SH-SY5Y (cell line): ENCODE data around the gene MZB1.

Experiments used
- GATA2 ChIP-seq: IDR thresholded peaks from 2 replicates; pipeline ENCODE4 v1.6.1; 2011; ENCODE audit warnings: mild to moderate bottlenecking, low read depth, low read length
- GATA3 ChIP-seq: IDR thresholded peaks from 2 replicates; pipeline ENCODE4 v1.6.1; 2011; ENCODE audit warnings: low read depth, mild to moderate bottlenecking, low read length, moderate library complexity

MZB1 gene

DNA sequence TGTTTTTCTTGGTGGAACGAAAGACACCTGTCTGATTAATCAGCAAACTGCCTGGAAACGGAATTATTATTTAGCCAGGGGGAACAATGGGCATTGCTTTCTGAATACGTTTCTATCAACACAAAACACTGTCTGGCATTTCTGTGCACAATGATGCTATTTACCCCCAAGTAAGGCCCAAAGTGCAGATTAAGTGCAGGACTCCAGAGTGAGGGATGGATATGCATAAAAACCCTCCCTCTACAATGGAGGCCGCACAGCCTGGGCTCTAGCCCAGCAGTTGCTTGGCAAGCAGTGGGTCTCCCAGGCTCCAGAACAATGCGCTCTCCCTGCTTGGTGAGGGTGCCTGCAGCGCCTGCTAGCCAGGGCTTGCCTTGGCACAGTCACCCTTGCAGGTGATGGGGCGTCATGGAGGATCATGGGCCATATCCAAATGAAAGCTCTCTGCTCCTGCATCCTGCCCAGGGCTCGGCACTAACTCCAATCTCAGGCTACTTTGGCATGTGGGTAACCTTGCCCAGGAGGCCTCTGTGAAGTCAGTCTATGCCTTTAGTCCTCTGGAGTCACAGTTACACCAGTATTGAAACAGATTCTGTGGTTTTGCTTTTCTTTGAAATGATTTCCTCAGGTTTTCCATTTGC lies 25.6 kb upstream of the MZB1 start:
- TF ChIP-seq GATA2 = no peak
- no peak for TF ChIP-seq GATA3

DNA sequence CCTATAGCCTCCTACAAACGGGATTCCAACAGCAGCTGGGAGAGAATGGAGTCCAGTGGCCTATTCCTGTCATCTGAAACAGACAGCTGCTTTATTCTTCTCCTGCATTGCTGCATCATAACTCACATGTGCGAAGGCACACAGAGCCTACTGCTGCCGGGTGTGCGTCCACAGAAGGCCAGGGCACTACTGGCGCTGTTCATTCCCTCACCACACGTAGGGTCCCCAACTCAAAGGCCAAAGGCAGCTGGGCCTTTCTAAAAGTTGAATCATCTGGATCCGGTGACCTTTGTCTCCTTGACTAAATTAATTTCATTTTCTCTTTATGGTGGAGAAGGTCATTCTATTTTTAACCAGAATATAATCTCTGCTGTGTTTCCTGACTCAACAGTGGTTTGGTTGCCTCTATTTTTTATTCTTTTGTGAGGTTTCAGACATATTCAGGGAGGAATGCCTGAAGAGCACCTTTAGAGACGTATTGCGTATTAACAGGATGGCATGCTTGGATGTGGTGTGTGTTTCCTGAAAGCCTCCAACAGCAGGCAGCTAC lies 24.9 kb upstream of the MZB1 start:
- TF ChIP-seq GATA2 (no peak), GATA3 (no peak)

DNA sequence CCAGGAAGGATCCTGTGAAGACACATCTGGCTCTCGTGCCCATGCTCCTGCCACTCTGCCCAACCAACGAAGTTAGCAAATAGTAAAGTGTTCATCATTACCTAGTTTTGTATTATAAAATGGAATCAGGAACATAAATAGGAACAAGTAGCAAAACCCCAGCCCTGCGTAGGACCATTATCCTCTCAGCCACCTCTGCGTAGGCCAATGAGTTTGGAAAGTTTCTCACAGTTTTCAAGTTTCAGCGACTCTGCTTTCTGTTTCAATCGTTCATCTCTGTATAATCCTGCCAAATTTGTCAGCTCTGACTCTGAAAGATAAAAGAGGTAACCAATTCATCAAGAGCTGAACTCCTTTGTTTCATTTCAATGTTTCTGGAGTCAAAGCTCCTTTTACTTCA lies 24.2 kb upstream of the MZB1 start:
- TF ChIP-seq GATA2 (no peak), GATA3 (no peak)

DNA sequence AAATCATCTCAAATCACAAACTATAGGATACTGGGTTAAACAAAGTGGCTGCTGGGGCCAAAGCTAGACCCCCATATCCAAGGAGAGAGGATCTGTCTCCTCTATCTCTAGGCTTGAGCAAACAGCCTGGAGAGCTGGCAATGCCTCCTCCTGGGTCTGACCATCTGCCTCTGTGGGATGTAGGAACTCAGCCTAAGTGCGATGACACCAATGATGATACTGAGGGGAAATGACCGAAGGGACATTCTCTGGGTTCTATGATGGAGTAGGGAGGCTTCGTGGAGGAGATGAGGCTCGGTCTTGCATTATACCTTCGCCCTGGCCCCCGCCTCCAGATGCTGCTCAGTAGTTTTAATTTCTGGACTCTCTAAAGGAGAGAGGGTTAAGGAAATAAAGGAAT lies 23.4 kb upstream of the MZB1 start:
- no peak for TF ChIP-seq GATA3
- no peak for TF ChIP-seq GATA2

DNA sequence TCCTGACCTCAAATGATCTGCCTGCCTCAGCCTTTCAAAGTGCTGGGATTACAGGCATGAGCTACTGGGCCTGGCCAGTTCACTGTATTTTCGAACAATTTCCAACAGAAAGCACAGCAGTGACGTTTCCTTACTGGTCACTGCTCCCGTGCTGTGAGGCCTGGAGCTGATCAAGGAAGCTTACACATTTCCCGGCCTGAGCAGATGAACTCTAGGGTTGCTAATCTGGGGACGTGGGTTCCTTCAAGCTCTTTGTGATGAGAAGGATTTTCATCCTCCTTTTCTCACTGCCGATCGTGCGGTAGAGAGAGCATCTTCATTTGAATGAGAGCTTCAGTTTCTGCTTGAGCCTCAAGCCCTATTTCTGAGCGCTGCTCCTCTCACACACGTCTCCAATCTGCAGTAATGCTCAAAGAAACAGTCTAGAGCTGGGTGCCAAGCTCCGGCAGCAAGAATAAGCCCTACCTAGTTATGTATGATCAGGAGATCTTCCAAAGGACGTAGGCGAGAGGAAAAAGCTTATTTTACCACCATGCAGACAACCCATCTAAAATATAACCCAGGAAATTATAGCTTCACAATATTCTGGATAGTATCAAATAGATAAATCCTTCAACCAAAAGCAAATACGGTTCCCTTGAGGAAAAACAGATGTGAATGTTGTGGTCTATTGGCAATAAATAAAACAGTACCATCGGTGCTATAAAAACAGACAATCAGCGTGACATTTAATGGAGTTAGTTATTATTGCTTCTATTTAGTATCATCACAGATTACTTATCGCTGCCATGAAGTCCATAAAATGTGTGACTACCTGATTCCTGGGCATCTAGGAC lies 21.5 kb upstream of the MZB1 start:
- TF ChIP-seq GATA3 = no peak

DNA sequence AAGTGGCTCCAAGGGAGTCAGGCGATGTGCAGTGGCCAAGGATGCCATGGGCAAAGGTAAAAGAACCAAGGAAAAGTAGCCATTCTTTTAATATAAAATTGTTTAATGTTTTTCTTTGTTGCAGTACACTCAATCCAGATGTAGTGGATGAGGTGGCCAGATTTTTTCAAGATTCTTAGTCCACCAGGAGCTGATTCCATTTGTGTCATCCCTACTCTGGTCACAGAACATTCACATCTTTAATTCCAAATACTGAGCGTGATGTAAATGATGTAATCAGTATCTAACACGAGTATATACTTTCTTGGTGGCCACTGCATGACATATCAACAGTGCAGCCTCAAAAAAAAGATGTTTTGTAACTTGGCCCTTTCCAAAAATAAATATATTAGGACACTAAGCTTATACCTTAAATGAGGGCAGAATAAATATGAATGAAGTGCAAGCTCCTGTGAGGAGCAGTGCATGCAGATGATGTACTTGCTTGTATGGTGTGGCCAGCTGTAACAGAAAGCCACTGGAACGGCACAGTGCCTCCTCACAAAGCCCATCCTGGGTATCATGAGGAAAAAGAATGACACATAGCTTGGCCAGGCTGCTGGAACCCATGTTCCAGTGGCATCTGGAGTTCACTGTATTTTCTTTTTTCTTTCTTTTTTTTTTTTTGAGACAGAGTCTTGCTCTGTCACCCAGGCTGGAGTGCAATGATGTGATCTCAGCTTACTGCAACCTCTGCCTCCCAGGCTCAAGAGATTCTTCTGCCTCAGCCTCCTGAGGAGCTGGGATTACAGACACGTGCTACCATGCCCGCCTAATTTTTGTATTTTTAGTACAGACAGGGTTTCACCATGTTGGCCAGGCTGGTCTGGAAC lies 20.6 kb upstream of the MZB1 start:
- TF ChIP-seq GATA3 = no peak
- TF ChIP-seq GATA2 = no peak; the same call in 1 of the 2 replicates

DNA sequence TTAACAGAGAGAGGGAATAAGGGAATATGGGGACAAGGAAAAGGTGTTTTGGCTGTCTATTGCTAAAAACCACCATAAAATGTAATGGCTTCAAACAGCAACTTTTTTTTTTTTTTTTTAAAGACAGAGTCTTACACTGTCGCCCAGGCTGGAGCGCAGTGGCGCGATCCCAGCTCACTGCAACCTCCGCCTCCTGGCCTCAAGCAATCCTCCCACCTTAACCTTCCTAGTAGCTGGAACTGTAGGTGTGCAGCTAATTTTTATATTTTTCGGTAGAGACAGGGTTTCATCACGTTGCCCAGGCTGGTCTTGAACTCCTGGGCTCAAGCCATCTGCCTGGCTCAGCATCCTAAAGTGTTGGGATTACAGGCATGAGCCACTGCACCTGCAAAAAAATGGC lies 18.5 kb upstream of the MZB1 start:
- no peak for TF ChIP-seq GATA2
- no peak for TF ChIP-seq GATA3

DNA sequence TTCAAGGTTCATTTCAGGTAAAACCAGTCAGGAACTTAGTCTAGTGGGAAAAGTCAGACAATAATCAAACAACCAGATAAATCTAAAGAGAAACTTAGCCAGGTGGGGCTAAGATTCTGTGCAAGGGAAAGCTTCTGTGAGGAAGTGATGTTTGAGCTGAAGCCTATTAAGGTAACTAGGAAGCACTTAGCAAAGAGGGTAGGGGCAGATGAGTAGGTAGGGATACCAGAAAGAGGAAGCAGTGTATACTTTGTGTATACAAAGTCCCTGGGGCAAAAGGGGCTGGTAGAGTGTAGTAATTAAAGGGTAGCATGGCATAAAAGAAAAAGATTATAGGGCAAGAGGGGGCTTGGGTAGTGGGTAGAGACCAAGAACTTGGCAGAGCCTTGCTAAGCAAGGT lies 17.8 kb upstream of the MZB1 start:
- TF ChIP-seq GATA3 = no peak

DNA sequence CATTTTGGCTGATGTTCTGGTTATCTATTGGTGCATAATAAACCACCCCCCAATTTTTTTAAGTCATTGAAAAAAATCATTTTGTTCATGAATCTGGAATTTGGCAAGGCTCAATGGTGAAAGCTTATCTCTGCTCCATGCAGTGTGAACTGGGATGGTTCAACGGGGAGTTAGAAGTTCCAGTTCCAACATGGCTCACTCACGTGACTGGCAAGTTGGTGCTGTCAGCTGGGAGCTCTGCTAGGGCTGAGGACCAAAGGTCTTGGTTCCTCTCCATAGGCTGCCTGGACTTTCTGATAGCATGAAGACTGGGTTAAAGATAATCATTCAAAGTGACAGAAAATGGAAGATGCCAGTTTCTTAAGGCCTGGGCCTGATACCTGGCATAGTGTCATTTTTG lies 17.2 kb upstream of the MZB1 start:
- TF ChIP-seq GATA2 (no peak), GATA3 (no peak)

DNA sequence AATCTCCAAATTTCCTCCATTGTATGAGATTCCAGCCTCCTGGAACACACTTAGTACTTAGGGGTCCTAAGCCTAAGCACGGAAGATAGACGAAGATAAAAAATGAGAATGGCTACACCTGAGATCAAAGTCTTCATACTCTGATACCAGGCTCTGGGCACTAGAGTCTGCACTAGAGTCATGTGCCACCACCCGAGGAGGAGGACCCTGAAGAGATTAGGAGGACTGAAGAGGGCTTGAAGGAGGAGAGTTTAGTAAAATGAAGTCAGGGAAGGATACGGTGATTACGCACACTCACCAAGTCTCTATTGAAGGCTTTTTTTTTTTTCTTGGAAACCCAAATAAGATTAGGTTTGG lies 14.7 kb upstream of the MZB1 start:
- TF ChIP-seq GATA2 (no peak), GATA3 (no peak)

DNA sequence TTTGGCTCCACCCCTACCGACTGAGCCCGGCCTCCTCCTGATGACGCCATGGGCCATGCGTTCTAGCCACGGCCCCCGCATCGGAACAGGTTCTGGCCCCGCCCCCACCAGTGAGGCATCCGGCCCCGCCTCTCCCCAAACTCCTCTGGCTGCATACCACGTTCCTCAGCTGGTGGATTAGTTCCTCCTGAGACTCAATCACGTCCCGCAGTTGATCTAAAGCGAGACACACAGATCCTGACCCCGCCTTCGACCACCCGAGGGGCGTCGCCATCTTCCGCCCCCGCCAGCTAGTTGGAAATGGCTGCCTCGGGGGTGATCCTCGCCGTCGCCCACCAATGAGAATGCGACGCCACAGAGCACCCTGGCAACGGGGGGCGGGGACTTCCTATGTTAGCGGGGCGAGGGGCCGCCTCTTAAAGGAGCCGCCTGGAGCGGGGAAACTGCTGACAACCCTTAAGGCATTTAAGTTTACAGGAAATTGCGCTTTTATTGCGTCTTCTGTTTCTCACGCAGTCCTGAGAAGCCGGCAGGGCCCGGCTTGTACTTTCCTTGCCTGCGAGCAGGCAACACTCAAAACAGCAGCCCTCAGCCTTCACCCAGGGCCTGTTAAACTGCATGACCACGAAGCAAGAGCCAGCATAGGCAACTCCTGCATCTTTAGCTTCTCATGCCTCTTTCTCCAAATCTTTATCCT lies 14.2 kb upstream of the MZB1 start, which contains the start of gene SPATA24:
SPATA24 (minus strand) TSS at position 303 of the 697 bp plus-strand sequence; CDS start at position 274, 29 bp downstream.
- TF ChIP-seq GATA3 = no peak
- TF ChIP-seq GATA2 = no peak

DNA sequence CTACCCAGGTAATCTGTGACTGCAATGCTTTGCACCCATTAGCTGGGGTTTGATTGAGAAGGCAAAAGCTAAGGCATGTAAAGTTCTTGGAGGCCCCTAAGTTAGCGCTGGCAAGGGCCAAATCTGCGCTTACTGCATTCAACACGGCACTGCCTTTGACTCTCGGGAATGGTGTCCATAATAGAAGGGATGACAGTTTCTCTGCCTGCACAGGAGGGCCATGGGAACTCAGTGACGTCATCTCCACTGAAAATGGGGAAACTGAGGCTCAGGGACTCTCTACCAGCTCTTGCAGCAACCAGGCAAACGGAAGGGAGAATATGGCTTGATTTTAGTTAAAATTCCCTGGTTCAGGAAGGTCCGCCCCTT lies 13.7 kb upstream of the MZB1 start:
- TF ChIP-seq GATA3 (no peak), GATA2 (no peak)

DNA sequence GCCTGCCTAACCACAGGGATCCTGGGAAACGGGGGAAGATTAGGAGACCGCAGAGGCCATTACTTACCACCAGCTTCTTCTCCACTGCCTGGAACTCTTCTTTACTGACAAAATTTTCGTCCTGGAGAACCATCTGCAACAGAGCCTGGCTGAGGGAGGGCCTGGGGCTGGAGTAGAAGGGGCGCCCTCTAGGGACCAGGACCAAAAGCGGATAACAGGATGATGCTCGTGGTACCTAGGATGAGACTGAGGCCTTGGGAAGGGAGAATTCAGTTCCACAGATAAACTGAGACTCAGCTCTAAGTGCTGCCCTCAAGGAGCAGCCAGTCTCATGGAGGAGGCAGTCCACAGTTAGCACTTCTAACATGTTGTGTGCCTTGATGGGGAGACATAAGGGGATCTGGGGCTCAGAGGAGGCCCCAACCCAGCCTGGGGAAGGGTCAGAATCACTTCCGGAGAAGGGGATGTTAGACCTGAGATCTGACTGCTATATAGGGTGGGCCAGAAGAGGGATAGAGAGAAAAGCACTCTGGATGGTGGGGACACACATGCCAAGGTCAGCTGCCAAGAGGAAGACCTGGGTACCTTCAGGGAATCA lies 12.9 kb upstream of the MZB1 start:
- TF ChIP-seq GATA2 (no peak), GATA3 (no peak)
